Panc1 (cell line): ENCODE data around the gene MYO16.

Experiments
- CTCF ChIP-seq: fragments of 450-650 bp; IDR thresholded peaks from 2 replicates; pipeline ENCODE4 v1.5.1; 2017; ENCODE audit warnings: mild to moderate bottlenecking
- POLR2AphosphoS5 ChIP-seq: IDR thresholded peaks from 2 replicates; pipeline ENCODE4 v1.6.1; 2012; ENCODE audit warnings: mild to moderate bottlenecking, low read depth, low read length, moderate library complexity
- SIN3A ChIP-seq: IDR thresholded peaks from 2 replicates; pipeline ENCODE4 v1.6.1; 2012; ENCODE audit warnings: low read depth, mild to moderate bottlenecking, low read length, moderate library complexity, borderline replicate concordance; ENCODE audit not compliant: insufficient read depth

GRCh38 chr13:108657519-108657918, 28.1 kb downstream of the MYO16 start:
- no peak for TF ChIP-seq CTCF
- no peak for TF ChIP-seq POLR2AphosphoS5
- TF ChIP-seq SIN3A, result no peak
